Activated CD4-positive, alpha-beta T cell treated with anti-CD3 and anti-CD28 coated beads for 1 hour (primary cell): ENCODE results near the gene AJAP1.
"Not testable (repeated sequence)": the region's sequence is repeated elsewhere in the genome, so short reads cannot be mapped to it uniquely, and the experiment has no call there.

ENCODE experiments used
- DNase-seq: peaks from one replicate; pipeline ENCODE4 v3.0.0-alpha.2; 2020

AJAP1 gene, protein sequence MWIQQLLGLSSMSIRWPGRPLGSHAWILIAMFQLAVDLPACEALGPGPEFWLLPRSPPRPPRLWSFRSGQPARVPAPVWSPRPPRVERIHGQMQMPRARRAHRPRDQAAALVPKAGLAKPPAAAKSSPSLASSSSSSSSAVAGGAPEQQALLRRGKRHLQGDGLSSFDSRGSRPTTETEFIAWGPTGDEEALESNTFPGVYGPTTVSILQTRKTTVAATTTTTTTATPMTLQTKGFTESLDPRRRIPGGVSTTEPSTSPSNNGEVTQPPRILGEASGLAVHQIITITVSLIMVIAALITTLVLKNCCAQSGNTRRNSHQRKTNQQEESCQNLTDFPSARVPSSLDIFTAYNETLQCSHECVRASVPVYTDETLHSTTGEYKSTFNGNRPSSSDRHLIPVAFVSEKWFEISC

DNA sequence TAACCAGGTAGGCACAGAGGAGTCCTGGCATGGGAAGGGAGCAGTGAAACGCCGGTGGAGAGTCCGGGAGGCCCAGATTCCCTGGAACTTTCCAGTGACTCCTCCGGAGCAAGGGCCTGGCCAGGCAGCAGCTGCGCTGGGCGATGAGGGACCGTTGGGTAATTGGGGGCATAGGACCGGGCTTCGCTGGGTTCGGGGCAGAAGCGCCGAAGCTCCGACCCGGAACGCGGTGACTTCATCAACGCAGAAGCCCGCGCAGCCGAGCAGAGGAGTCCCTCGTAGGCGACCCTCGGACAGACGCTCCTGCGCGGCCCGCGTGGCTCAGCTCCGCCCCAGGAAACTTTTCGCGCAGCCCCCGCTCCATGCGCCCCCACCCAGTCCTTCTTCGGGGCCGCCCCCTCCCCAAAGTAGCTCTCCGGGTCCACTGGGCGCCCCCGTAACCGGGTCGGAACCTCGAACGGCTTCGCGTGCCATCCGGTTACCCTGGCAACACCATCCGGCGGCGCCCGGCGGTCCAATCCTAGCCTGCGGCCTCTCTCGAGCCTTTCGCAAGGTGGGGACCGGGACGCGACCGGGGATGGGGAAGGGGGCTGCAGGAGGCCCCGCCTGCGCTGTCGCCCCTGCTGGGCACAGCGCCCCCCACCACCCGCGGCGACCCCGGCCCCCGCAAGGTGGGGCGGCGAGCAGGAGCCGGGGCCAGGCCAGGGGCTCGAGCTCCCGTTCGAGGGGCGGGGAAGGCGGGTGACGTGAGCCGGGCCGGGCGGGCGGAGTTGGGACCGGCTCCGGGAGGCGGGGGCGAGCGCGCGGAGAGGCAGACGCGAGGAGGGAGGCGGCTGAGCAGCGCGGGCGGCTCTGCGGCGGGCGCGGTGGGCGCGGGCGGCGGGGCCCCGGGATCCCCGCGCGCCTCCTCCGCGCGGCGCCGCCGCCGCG lies at the start of gene AJAP1:
Gene AJAP1, plus strand, starts transcription at position 814 of the 930 bp plus-strand sequence. CDS start 817 bp downstream, outside the sequence.
- DNase-seq, result no peak

DNA sequence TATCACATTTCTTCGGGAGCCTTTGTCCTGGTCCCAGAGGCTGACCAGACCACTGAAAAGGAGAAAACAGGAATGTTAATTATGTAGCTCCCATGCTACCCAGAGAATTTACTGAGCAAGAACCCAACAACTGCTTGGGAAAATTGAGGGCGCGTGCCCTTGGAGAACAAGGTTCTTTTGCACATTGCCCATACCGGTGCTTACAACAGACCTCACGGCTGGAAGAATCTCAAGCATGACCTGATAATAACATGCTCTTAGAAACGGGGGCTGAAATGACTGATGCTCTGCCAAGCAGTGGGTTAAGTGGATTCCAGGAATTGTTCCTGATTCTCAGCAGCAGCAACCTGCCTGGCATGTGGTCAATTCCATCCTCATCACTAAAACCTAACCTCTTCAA lies 49.3 kb upstream of the AJAP1 start:
- DNase-seq, result no peak

DNA sequence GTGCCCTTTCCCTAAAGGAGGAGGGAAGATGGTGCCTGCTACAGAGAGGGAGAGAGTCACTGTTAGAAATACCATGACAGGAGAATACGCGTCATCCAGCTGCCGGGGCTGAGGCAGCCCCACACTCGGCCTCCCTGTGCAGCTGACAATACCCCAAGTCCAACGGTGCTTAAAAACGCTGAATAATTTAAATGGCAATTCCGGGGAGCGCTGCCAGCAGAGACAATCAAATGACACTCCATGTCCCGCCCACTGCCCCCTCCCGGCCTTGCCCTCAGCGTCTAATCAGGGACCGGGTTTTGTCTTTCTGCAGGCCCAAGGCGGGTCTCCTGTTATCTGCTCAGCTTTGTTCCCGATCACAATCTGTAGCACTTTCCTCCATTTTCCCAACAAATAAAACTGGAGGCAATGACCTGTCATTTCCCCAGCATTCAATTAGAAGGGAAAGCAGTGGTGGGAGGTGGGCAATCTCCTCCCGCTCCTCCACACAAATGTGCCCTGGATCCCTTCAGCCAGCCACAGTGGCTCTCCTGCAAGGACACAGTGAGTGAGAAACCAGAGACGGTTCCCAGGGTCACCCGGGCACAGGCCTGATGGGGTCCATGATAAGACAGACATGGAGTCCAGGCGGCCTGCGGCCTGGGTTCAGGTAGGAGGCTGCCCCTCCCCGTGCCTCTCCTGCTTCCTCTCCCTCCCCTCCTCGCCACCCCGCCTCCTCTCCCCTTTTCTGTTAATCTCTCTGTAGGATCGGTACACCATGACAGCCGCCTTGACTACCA lies 42.7 kb upstream of the AJAP1 start:
- no peak for DNase-seq

DNA sequence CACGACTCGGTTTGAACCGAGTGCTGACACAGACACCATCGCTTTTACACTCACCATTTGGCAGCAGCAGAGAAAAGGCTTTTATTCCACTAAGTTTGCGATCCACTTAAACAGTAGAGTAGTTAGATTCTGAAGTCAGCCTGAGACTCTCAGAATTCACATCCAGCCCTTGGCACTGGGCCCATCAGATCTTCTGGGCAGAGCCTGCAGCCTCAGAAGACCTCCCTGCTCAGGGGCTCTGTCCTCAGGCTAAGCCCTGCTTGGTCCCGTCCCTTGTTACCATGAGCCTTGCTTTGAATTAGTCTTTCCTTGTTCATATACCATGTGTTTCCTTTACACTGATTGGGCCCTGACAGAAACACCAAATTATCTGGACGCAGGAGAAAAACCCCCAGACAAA lies 41.4 kb upstream of the AJAP1 start:
- no peak for DNase-seq

DNA sequence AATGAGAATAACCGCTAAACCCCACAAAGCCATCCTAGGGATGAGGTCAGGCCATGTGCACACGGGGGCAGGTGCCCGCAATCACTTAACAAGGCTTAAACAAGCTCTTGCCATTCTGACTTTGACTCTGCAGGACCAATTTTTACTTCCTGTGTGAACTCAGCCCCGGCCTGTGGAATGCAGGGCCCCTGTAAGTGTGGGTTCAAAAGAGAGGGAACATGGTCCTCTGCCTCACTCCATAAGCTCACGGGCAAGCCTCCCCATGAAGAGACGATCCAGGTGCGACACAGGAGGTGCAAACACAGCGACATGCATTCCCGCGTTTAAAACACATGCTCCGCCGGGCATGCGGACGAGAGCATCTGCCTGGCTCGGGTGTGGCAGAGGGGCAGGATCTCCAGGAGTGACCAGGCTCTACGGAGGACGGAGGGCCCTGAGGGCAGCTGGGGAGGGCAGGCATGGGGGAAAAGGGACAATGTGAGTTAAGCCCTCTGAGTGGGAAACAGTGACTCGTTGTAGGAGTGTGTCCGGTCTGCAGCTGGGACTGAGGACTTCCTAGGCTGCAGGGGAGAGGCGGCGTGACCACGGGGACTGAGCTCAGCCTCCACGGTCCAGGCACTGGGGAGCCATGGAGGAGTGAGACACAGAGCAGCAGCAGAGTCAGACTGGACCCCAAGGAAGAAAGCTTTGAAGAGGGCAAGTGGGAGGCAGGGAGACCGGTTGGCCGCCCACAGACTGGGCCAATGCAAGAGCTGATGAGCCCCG lies 40.6 kb upstream of the AJAP1 start:
- no peak for DNase-seq

DNA sequence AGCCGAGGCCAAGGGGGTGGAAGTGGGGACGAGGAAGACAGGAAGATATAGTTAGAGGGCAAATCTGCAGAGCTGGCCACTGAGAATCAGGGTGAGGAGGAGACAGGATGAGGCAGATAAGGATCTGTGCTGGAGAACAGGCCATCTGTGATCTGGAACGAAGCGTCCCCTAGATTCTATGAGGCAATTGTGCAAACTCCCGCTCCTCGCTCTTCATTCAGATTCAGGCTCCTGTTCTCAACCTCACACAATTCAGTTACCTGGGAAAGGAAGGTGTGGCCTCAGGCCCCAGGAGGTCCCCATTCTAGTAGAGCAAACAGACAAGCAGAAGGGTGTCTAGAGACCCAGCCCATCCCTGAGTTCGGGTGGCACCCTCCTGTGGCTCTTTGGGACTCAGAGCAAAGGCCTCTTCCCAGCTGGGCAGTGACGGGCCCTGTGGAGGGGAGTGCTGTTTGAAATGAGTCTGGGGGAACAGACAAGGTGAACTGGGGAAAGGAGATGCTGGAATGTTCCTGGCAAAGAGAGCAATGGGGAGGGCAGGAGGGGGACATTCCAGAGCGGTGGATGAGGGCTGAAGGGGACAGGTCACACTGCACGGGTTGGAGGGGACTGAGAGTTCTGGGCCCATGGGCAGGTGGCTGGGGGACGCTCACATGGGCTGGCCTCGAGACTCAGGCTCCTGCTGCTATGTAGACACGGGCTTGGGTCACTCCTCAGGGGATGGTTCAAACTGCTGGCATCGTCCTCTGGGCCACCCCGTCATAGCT lies 39.9 kb upstream of the AJAP1 start:
- DNase-seq, result no peak

DNA sequence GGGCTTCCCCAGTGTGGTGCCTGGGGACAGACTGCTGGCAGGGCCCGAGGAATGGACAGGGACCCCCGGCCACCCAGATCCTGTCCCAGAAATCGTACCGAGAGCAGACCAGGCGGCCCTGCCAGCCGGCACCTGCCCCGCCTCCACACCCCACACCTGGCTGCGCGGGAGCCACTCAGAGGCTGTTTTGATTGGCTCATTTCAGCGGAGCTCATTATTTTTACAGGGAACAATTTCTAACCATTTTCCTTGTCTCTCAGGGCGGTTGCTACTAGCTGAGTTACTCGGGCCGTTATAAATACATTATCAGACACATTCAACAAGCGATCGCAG lies 39.3 kb upstream of the AJAP1 start:
- no peak for DNase-seq

DNA sequence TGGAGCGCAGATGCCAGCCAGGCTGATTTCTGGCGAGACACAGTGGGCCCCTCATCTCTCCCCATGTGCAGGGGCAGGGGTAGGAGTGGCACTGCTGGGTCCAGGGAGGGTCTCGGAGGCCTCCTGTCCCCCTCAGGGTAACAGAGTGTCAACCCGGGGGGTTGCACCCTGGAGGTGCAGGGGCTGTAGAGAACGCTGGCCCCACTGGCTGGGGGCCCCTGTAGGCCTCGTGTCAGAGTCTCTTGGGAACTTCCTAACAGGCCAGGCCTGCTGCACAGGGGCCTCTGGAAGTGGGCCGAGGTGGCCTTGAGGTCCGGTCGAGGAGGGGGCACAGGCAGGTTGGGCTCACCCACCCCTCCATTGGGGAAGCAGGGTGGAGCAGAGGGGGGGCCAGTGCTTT lies 38.9 kb upstream of the AJAP1 start:
- DNase-seq, result no peak

DNA sequence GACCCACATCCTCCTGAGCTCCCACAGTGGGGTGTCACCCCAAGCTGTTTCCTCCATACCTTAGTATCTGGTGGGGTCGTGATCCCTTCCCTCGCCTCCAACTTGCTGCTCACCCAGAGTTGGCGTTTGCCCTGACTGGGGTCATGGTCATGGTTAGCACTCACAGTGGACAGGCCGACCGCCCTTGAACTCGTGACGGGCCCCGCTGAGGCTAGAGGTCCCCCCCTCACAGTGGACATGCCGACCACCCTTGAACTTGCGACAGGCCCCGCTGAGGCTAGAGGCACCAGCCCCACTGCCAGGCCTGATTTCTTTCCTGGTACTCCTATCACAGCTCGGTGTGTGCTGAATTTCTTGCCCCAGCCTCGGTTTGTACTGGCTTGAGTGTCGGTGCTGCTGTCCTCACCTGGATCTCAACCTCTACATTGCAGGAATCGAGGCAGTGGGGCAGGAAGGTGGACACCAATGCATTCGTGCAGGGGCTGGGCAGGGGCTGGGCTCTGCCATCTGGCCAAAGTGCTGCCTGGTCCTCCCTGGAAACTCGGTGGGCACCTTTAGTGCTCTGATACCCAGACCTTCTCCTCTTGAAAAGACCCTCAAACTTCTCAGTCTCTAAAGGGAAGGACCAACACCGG lies 37.5 kb upstream of the AJAP1 start:
- no peak for DNase-seq

DNA sequence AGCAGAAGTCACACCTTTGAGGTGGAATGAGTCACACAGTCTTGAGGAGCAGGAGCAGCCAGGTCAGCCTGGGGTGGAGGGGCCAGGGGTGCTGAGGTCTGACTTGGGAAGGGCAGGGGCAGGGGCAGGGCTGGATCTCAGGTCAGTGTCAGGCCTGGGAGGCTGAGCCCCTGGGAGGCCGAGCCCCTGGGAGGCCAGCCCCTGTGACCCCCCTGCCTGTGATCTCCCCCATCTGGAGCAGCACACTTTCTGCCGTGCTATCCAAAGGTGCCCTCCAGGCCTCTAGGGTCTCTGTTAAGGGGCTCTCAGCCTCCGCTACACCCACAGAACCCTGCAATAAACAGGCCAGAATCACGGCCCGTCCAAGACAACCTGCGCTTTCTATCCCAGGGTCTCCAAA lies 36.9 kb upstream of the AJAP1 start:
- DNase-seq, result no peak

DNA sequence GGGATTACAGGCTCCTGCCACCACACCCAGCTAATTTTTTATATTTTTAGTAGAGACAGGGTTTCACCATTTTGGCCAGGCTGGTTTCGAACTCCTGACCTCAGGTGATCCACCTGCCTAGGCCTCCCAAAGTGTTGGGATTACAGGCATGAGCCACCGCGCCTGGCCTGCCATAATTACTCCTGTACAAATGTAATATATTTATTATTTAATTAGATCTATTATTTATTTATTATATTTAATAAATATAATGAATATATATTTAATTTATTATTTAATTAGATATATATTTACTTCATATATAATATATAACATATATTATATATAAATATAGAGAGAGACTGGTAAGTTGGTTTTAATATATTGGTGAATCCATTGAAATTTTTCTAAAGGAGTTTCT lies 35.6 kb upstream of the AJAP1 start:
- not testable (repeated sequence) for DNase-seq

DNA sequence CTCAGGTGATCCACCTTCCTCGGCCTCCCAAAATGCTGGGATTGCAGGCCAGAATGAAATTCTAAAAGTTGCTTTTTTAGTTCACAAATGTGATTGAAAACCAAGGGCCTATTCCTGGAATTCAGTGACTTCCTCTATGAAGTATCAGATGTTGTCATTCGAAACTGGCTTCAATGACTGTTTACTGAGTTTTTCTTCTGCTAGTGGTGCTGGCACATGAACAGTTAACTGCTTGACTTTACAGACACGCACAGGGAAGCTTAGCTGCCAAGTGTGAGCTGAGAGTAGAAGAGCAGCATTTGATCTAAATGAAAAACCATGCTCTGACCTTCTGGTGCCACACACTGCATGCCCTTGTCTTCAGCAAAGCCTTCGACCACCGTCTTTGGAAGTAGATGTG lies 32.8 kb upstream of the AJAP1 start:
- no peak for DNase-seq

DNA sequence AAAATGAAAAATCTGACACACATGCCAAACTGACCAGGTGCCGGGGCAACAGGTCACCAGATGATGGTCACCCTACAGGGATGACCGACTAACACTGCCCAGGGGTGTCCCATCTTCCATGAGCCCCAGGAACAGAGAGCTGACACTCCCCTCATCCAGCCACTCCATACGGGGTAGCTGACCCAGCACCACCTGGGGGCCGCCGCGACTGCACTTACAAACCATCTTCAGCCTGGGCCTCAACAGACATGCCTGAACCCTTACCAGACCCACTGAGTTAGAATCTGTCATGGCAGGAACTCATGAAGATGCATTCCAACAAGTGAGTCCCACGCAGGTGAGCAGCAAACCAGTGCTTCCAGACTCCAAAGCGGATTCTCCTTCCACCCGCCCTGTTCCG lies 31.6 kb upstream of the AJAP1 start:
- no peak for DNase-seq

DNA sequence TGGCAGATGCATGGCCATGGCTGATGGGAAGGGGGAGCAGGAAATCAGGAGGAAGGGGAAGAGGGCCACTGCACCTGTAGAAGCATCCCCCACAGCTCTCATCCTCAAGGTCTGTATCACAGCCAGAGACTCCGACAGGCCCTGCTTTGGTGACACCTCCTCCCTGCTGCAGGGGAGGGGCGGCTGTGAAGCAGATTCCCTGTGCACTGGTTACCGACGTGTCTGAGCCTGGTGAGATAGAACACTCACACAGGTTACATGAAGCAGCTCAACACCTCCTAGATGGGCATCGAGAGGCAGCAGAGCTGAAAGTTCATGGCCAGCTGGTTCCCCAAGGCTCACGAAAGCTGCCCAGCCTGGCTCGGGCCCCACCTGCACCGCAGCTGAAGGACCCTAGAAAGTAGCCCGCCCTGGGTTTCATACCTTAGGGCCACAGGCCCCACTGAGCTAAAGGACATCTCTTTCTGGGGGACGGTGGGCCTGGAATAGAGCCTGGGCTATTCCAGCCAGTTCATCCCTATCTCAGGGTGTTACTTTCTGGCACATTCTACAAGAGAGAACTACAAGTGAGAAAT lies 30.2 kb upstream of the AJAP1 start:
- DNase-seq, result no peak

DNA sequence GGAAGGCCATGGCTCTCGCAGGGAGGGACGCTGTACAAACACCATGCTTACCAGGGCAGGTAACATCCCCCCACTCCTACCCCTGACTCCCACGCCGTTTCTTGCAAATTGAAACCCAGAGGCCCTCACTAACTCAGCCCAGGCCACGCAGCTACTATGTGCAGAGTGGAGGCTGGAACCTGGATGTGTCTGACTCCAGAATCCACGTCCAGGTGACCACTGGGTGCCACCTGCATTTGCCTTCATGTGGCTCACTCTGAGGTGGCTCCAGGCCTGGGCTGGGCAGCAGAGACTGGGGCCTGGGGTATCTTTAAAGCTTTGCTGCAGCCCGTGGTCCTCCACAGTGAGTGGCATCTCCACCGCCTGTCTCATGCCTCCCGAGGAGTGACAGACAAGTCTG lies 29.6 kb upstream of the AJAP1 start:
- no peak for DNase-seq

DNA sequence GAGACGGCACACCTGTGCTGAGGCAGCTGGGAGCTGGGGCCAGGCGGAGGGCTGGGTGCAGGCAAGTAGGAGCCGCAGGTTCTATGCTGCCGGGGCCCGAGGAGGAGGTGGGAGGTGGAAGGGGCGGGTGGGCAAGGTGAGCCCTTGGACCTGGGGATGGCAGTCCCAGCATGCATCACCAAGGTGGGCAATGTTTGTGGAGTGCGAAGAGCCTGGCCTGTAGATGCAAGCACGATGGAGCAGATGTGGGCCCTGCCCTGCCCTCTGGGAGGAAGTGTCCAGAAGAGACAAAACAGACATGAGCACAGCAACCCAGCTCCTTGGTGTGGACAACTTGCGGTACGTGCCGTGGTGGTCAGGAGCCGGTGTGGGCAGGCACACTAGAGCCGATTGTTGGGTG lies 28.3 kb upstream of the AJAP1 start:
- no peak for DNase-seq

DNA sequence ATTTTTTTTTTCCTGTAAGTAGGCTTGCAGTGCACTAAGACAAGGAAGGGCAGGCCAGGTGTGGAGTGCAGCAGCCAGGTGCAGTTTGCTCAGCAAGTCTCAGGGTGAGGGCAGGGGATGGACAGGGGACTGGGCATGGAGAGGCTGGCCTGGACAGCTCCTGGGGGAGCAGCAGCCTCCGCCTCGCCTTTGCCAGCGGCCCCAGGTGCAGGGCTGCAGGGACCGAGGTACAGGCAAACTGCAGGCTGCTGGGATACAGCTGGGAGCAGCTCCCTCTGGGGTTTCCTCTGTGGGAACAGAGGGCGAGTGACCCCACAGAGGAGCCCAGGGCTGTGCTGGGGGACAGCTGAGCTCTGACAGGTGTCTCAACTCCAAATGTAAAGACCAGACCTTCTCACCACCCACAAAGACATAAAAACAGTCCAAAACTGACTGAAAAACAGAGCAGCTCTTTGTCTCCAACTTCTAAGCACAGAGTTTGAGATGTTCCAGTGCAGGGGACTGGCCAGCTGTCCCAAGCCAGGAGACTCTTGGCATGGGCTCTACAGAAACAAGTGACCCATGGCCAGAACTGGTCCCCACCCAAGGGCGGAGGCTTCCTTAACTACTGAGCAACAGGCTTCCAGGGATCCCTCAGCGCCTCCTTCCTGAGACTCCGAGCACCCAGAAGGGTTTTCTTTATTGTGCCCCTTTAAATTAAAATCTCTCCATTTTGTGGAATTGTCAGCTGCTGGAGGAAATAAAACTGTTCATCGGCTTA lies 27.7 kb upstream of the AJAP1 start:
- DNase-seq, result no peak

DNA sequence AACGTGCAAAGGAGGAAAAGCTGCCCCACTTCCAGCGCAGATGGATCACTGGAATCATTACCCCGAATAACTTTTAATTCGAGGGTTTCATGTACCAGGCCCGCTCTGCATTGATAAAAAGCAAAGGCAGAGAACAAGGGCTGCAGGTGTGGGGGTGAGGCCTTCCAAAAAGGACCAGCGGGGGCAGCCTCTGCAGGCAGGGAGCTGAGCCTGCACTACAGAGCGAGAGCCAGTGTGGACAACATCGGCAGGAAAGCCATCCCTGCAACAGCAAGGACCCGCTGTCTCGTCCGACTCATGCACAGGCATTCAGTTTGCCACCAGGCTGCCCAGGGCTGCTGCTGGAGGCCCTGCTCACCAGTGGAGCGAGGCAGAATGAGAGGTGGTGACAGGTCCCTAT lies 27.1 kb upstream of the AJAP1 start:
- DNase-seq, result no peak

DNA sequence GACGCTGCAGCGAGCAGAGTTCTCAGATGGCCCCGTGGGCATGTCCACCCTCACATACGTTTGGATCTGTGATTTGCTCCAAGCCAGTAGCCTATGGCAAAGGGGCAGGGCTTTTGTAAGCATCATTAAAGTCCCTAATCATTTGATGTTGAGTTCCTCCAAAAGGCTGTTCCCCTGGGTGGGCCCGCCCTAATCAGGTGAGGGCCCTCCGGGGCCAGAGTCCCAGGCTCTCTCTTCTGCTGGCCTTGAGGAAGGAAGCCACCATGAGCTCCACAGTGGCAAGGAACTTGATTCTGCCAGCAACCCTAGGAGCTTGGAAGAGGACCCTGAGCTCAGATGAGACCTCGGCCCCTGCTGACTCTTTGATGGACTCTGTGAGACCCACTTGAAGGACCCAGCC lies 25.4 kb upstream of the AJAP1 start:
- DNase-seq, result no peak

DNA sequence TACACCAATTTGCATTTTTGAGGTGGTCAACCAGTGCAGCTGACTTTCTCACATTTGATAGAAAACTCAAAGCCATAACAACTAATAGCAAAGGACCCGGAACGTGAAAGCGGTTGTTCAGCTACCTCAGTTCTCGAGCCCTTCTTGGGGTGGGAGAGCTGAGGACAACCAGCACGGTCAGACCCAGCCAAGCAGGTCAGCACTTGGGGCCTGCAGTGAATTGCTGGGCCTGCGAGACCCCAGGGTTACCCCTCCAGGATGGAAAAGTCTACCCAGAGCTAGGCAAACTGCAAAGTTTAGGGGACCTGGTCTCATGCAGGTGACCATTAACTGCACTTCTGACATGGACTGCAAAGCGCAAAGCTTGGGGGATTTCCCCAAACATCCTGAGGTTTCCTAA lies 23.8 kb upstream of the AJAP1 start:
- no peak for DNase-seq
